Subcutaneous preadipocyte (primary cell): Measurements from ENCODE around the gene TRIM7. TPM values are rescaled to one million over a fixed set of nuclear protein-coding genes. Genes with fewer than 3 reads are reported as not detected.

ENCODE experiments used
- small RNA-seq: library from RNA; depleted of rRNA; stranded (forward); fragments of <200 nt; gene quantifications from one replicate; pipeline ENCODE3, GENCODE V24; 2012
- total RNA-seq: library from RNA; depleted of rRNA; stranded (reverse); fragments of >200 nt; gene quantifications from 2 replicates; pipeline ENCODE4 v1.2.3, GENCODE V29; 2012

Gene TRIM7
- 10.3 and 13.5 TPM in 2 replicates for total RNA-seq

GRCh38 chr5:181204826-181205760 lies at the start of gene TRIM7:
Gene TRIM7, minus strand, starts transcription at chr5:181205196. Its CDS starts 86 bp downstream, at chr5:181205110.

GRCh38 chr5:181243564-181244343 lies 38.8 kb upstream of the TRIM7 start, which contains the start of gene RACK1:
Gene RACK1, minus strand, starts transcription at chr5:181243906. Its CDS starts 106 bp downstream, at chr5:181243800.

GRCh38 chr5:181223058-181223728 lies 18.2 kb upstream of the TRIM7 start, which contains the start of gene TRIM41:
Gene TRIM41, plus strand, starts transcription at chr5:181223281. Its CDS starts 719 bp downstream, at chr5:181224000.

GRCh38 chr5:181146927-181147636 lies 57.9 kb downstream of the TRIM7 start, which contains the start of gene OR2V2:
Gene OR2V2, plus strand, starts transcription at chr5:181147586. Its CDS starts 7,357 bp downstream, at chr5:181154943.

Small RNA genes lying within 50 kb of the gene (small RNA-seq; reads per million reads assigned to genes)
- gene MIR4638, result not detected
- gene SNORD95, result not detected
- not detected for gene SNORD96A

Other genes with a start within 250 kb of the TRIM7 start
- not detected in 2 replicates for gene BTNL3, start 216.3 kb downstream of the TRIM7 start, total RNA-seq
- 0.37 TPM in 1 of 2 replicates, not detected in the other for gene BTNL9, start 164.9 kb downstream of the TRIM7 start, total RNA-seq
- not detected in 2 replicates for gene OR2V1, start 74.0 kb downstream of the TRIM7 start, total RNA-seq
- gene OR2V2, start 57.6 kb downstream of the TRIM7 start, total RNA-seq, result not detected in 2 replicates
- 9.9 and 14.5 TPM in 2 replicates for gene TRIM41, start 18.1 kb upstream of the TRIM7 start, total RNA-seq
- gene RACK1, start 38.7 kb upstream of the TRIM7 start, total RNA-seq, result 4,244 and 5,733 TPM in 2 replicates
- 8.8 and 12.9 TPM in 2 replicates for gene TRIM52, start 55.9 kb upstream of the TRIM7 start, total RNA-seq
- gene OR4F3, start 162.1 kb upstream of the TRIM7 start, total RNA-seq, result 0.37 and 0.39 TPM in 2 replicates